Omental fat pad (tissue), 4 donors: Measurements from ENCODE around the gene RAB44. TPM values are rescaled to one million over a fixed set of nuclear protein-coding genes. Genes with fewer than 3 reads are reported as not detected.

ENCODE experiments used
- ATAC-seq: fragments of 150-250 bp; one replicate; pipeline ENCODE4 v1.9.1; 2016; ENCODE audit warnings: mild to moderate bottlenecking, moderate library complexity; ENCODE audit not compliant: low FRiP score
- DNase-seq: peaks from one replicate; pipeline ENCODE4 v3.0.0-alpha.2; 2019; ENCODE audit warnings: low spot score
- total RNA-seq, 4 donors: library from RNA; depleted of rRNA; stranded (reverse); fragments of >200 nt; gene quantifications; one replicate each; pipeline ENCODE4 v1.1.0, GENCODE V29; 2016
- TF ChIP-seq, protein P1 (sequence below), 3 donors: fragments of 450-650 bp; IDR thresholded peaks; one replicate each; pipeline ENCODE4 v1.5.1; 2016 to 2017; ENCODE audit warnings: antibody characterized with exemption in 3 of 3, mild to moderate bottlenecking in 3 of 3, moderate library complexity in 2 of 3

The RAB44 gene
- total RNA-seq, 4 donors from 2014 or later = 0.19 to 2.4 (median 0.43) TPM

DNA sequence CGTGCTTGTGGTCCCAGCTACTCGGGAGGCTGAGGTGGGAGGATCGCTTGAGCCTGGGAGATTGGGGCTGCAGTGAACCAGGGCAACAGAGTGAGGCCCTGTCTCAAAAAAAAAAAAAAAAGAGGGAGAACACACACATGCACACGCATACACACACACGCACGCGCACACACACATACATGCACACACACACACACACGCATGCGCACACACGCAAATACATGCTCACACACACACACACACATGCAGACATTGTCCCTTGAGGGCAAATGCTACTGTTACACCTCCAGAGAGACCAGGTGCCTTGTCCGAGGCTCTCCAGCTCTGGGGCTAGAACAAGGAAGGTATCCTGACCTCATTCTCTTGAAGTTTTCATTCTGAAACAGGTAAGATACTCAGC is 64.5 kb downstream of the RAB44 start:
- ATAC-seq (no peak), DNase-seq (no peak)
- TF ChIP-seq, protein P1, sequence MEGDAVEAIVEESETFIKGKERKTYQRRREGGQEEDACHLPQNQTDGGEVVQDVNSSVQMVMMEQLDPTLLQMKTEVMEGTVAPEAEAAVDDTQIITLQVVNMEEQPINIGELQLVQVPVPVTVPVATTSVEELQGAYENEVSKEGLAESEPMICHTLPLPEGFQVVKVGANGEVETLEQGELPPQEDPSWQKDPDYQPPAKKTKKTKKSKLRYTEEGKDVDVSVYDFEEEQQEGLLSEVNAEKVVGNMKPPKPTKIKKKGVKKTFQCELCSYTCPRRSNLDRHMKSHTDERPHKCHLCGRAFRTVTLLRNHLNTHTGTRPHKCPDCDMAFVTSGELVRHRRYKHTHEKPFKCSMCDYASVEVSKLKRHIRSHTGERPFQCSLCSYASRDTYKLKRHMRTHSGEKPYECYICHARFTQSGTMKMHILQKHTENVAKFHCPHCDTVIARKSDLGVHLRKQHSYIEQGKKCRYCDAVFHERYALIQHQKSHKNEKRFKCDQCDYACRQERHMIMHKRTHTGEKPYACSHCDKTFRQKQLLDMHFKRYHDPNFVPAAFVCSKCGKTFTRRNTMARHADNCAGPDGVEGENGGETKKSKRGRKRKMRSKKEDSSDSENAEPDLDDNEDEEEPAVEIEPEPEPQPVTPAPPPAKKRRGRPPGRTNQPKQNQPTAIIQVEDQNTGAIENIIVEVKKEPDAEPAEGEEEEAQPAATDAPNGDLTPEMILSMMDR (IDR thresholded peaks at IDR 0.05) = no peak

DNA sequence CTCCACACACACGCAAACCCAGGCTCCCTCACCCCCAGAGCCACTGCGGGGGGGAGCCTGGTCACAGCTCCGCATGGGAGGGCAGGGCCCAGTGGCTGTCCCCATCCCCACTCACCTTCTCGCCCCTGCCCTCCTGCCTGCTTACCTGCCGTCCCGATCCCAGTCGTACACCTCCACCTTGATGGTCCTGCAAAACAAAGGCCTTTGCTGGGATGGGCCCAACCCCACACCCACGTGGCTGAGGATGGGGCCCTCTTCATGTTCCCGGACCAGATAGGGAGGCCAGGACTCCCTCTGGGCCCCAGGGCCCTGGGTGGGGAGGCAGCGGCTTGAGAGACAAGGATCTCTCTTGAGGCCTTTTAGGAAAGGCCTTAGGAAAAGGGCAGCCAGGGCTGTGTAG is 67.6 kb downstream of the RAB44 start:
- TF ChIP-seq, protein P1 (IDR thresholded peaks at IDR 0.05) = no peak
- DNase-seq (no peak), ATAC-seq (no peak)

DNA sequence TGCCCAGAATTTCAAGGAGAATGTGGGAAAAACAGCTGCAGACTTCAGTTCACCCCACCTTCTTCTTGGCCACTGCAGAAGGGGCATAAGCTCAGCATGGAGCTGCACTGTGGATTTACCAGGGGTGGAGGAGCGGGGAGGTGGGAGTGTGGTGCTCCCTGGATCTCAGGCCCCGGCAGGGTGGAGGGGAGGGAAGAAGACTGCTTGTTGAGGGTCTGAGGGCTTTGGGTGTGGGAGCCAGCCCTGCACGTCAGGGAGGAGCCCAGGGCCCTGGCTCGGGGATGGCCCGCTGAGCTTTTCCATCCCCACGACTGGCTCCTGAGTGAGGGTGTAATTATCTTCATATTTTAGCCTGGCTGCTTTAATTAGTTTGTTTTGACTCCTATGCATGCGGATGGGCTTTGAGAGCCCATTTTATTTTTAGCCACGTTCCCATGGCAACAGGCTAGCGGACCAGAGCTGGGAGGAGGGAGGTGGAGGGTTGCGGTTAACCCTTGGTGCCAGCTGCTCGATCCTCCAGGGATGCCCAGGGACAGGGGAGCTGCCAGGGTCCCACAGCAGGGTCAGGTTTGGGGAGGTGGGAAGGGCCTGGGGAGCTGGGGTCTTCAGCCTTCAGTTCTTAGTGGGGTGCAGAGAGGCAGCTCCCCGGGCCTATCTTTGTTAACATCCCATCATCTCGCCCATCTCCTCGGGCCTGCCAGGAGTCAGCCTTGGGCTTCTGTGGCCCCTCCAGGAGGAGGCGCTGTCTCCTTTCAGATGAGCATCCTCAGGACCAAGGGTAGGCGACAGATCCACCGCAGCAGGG is 68.2 kb downstream of the RAB44 start:
- ATAC-seq (peak; percentile 78), DNase-seq (peak; percentile 61)
- TF ChIP-seq, protein P1 (IDR thresholded peaks at IDR 0.05) = no peak

DNA sequence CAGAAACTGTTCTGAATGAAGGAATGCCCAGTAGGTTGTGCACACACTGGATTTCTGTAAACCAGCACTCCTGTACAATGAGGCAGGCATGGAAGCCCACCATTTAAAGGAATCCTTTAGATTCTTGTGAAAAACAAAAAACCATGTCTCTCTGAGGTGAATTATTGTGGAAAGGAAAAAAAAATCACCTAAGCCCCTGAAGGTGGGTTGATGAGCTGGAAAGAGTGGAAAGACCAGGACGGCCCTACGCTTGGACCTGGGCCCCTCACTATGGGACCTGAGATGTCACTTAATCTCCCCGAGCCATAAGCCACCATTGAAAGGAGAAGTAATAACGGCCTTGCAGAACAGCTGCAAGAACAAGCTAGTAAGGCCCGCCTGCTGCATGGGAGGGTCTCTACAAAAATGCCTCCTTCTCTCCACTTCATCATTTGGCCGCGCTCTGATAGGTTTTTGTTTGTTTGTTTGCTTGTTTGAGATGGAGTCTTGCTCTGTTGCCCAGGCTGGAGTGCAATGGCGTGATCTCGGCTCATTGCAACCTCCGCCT is 68.8 kb downstream of the RAB44 start:
- ATAC-seq (no peak), DNase-seq (no peak)
- TF ChIP-seq, protein P1 (IDR thresholded peaks at IDR 0.05) = no peak

DNA sequence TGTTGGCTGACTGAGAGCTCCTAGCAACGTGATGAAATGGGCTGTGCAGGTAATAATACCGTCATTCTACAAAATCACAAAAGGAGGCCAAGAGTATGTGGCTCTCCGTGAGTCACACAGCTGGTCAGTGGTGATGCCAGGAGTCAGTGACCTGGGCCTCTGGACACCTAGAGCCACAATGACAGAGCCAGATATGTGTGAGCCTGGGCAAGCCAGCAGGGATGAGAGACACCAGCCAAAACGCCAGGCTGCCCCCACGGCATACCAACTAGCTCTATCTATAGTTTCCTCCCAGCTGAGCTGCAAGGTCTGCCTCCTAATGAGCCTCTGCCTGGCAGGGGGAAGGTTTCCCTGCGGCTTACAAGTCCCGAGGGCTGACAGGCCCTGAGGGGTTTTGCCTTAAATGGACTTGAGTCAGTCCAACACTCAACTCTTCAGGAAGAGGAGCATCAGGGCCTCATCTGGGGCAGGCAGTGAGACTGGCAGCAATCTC is 71.6 kb downstream of the RAB44 start:
- no peak for DNase-seq
- ATAC-seq = no peak
- TF ChIP-seq, protein P1 (IDR thresholded peaks at IDR 0.05) = no peak

DNA sequence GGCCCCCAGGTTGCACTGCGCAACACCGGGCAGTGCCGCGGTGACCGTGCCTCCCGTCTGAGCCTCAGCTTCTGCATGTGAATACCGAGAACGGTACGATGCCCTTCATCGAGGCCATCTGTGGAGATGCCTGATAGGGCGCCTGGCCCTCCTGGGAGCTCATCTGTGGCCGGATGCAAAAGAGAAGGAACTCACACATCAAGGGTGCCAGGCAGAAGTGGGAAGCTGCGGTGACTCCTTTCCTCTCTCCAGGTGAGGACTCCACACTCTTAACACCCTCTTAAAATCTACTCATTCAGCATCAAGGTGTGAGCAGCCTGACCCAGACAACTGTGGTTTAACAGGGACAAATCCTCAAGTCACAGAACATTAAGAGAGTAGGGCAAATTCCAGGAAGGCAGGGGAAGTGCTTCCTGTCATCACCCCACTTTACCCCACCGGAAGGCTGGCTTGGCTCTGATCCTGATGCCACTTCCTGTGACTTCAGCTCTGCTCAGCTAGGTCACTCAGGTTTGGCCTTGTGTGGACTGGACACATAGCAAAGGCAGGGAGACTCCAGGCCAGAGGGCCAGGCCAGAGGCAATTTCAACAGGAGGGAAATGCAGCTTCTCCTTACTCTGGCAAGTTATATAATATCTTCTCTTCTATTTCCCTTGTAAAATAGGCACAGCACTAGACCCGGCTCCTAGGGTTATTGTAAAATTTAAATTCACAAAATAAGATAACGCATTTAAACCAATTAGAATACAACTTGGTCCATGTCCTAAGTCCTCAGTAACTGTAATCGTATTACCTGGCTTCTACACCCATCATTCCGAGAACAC is 72.3 kb downstream of the RAB44 start:
- TF ChIP-seq, protein P1 (IDR thresholded peaks at IDR 0.05) = no peak
- no peak for DNase-seq
- ATAC-seq = no peak
